Epidermal melanocyte (primary cell): Measurements from ENCODE around the gene IL1RAP.
"Not testable (repeated sequence)": the region's sequence is repeated elsewhere in the genome, so short reads cannot be mapped to it uniquely, and the experiment has no call there.

Experiments used
- DNase-seq: peaks from one replicate; pipeline ENCODE4 v3.0.0; 2011; ENCODE audit warnings: low spot score; ENCODE audit not compliant: insufficient read length

Gene IL1RAP

DNA sequence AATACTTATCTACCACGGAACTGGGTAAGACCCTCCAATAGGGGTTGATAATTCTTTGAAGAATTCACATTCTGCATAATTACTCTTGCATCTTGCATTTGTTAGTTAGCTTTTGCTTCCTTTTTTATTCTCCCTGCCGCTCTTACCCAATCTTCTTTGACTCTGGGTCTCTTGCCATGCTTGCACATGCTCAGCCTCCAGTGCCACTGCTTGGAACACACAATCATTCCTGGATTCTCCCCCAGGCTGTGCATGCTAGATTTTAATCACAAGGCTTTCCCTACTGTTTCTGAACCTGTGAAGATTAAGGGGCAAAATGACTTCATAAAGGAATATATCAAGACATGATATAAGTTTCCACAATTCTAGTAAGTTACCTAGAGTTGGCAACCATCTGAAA lies 133.1 kb downstream of the IL1RAP start:
- no peak for DNase-seq

DNA sequence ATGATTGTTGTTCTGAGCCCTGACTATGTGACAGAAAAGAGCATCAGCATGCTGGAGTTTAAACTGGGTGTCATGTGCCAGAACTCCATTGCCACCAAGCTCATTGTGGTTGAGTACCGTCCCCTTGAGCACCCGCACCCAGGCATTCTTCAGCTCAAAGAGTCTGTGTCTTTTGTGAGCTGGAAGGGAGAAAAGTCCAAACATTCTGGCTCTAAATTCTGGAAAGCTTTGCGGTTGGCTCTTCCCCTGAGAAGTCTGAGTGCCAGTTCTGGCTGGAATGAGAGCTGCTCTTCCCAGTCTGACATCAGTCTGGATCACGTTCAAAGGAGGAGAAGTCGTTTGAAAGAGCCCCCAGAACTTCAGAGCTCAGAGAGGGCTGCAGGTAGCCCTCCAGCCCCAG lies 142.0 kb downstream of the IL1RAP start:
- no peak for DNase-seq

DNA sequence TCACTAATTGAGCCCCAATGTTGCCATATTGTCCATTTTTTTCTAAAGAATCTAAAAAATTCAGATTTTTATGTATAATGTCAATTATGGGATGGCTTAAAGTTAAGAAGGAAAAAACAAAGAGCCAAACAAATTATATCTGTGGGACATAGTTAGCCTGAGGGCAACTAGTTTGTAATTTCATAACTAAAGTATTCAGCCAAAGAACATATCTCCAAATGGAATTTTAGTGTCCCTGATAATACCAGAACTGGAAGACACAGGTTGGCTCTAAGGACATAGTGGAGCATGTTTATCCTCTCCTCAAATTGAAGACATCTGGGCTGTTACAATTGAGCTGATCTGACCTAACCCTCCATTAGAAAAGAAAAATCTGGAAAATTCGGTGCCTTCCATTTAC lies 144.2 kb downstream of the IL1RAP start:
- DNase-seq, result no peak

DNA sequence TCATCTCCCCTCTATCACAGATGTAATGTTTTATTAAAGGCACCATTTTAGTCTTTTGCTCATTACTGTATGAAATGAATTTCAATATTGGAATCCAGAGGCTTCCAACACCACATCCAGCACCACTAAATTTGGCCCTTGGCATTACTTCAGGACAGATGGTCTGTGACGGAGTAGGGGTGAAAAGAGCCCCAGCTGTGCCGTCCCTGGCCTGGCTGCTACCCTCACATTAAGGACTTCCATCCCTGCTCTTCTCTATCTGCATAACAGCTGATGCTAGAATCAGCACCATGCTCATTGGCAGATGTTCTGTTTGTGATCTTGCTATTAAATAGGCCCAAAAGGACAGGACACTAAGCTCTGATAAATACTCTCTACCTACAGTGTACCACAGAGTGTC lies 152.9 kb downstream of the IL1RAP start:
- no peak for DNase-seq

DNA sequence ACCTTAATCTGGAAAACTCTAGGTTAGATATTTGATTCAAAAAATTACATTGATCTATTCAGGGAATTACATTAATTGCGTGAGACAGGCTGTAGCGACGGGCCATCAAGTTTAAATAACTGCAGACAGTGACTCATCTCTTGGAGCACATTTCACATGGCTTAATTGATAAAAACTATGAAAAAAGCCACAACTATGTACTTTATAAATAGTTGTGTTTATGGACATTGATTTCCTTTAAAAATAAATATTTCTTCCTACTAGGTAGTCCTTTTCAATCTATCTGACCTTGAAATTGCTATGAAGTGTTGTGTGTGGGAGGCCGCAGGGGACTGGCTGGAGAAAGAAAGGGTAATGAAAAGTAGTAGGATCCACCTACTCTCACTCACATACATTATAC lies 157.8 kb downstream of the IL1RAP start:
- DNase-seq, result no peak

DNA sequence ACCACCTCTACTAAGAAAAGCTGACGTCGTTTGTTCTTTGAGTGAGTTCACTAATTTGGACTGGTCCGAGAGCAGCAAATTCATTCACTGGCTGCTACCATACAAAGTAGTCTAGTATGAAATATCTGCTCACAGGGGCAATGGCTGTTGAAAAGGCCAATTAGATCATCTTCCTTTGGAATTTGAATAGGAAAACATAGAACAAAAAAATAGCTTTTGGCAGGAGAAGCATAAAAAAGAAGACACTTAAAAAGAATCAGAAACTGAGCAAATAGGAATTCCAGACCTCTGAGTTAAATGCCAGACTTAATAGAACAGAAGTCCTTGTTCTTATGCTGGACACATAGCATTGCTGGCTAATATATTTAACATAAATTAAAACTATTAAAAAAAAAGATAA lies 159.3 kb downstream of the IL1RAP start:
- DNase-seq, result no peak

DNA sequence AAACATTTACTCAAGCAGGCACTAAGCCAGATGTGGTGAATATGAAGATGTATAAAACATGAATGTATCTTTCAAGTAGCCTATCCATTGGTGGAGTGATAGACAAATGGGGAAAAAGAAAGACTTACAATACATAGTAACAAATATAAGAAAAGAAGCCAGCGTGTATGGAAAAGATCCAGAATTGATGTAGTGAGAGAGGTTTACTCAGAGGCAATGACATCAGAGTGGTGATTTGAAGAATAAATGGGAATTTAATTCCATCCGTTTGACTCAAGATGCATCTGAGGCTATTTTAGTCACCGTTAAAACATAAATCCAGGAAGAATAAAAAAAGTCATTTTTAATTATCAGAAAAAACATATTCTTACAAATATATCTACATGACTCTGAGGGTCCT lies 162.6 kb downstream of the IL1RAP start:
- no peak for DNase-seq

DNA sequence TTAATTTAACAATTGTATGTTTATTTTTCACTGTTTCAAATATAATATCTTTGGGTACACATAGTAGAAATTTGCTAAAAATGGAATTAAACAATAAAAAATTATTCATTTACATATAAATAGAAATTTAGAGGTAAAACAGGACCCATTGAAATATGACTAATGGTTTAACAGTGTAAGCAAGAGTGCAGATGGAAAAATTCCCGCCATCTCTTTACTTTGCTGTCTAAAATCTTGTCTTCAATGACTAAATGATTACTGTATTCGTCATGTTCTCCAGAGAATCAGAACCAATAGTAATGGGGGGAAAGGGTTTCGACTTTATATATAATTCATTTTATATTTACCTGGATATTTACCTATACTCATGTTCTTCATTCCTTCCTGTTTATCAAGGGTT lies 163.1 kb downstream of the IL1RAP start:
- DNase-seq, result no peak

DNA sequence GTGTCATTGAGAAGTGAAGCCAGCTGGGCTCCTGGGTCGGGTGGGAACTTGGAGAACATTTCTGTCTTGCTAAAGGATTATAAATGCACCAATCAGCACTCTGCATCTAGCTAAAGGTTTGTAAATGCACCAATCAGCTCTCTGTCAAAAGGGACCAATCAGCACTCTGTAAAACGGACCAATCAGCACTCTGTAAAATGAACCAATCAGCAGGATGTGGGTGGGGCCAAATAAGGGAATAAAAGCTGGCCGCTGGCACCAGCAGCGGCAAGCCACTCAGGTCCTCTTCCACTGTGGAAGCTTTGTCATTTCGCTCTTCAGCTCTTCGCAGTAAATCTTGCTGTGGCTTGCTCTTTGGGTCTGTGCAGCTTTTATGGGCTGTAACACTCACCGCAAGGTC lies 164.0 kb downstream of the IL1RAP start:
- DNase-seq, result not testable (repeated sequence)

DNA sequence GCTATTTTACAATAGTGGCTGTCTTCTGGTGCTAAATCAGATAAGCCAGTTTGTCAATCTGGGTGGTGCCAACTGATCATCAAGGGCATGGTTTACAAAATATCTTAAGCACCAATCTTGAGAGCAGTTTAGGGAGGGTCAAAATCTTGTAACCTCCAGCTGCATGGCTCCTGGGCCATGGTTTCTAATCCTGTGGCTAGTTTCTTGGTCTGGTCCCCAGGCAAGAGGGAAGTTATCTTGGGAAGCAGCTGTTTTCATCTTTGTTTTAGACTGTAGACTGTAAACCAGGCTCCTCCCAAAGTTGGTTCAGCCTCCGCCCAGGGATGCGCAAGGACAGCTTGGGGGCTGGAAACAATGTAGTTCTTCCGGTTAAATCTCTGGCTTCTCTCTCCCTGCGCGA lies 166.8 kb downstream of the IL1RAP start:
- no peak for DNase-seq

DNA sequence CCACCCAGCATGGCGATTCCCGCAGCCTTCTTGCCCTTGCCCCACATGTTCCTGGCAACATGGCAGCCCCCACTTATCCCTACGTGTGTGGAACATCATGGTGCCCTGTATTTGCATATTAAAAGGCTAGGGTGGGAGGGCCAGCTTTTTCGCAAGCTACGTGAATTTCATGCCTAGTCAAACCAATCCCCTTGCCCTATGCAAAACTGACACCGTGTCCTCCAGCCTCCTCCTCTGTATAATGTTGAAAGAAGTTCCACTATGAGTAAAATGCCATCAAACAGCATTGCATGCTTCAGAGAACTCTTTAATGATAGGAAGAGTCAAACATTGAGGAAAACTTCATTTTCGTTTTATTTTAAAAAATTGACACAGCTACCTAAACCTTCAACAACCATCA lies 170.9 kb downstream of the IL1RAP start:
- DNase-seq, result no peak

DNA sequence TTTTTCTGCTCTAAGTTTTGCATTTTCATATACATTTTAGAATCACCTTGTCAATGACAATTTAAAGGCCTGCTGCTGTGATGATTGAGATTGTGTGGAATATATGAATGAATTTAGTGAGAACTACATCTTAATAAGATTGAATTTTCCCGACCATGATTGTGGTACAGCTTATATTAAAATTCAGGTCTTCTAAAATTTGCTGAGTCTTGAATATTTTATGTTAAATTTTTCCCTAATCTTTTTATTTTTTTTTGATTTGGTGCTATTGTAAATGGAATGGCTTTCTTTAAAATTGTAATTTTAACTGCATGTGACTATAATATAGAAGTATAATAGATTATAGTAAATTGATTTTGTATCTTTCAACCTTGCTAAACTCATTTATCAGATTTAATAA lies 172.1 kb downstream of the IL1RAP start:
- DNase-seq, result no peak

DNA sequence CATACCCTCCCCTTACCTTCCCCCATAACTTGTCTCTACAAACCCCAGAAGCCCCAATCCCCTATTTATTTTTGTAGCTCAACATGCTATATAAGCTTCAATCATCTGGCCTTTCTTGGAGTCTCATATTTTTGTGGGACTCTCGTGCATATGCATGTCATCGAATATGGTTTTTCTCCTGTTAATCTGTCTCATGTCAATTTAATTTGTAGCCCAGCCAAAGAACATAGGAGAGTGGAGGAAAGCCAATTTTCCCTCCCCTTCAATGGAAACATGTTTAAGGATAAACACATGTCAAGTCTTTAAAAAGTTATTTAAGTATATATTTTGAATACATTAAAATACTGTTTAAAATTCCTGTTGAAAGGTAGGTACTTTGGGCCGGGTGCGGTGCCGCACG lies 176.4 kb downstream of the IL1RAP start:
- DNase-seq, result no peak

DNA sequence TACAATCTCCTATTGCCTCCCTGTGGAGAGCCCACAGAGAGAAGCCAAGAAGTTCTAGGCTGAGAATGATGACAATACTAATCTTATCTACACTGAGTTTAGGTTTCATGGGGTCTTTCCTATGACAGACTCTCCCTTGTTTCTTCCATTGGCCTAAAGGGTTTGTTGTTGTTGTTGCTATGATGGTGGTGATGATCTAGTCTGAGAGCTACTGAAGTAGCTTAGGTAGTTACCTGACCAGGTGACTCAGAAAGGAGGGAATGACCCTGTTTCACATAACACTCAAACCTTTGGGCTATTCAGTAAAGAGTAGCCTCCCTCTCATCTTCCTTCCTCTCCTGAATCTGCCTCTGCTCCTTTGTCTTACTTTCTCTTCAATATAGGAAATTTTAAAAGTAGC lies 178.4 kb downstream of the IL1RAP start:
- no peak for DNase-seq

DNA sequence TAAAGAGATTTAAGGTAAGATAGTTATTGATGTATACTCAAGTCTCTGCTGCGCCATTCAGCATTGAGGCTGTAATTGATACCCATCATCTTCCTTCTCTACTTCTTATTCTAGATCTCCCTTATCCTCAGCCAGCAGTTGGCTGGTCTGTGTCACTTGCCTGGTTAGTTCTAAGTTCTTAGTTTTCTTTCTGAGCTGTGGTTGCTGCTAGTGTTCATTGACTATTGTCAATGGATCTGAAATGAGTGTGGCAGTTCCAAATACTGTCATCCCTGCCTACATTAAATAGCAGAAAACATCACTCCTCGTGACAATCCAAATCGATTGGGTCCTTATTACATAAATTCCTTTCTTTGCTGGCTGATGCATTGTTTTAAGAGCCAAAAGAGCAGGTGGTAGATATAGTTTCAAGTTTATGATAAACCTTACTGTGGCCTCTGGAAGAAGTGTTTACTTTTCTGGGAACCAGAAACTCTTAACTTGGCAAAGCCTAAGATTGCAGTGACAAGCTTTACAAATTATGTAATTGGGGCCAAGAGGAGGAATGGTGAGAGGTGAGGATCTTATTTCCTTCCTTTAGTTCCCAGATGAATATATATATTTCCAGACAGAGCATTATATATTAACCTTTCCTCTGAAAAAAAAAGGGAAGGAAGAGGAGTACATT lies 180.6 kb downstream of the IL1RAP start:
- DNase-seq, result no peak

DNA sequence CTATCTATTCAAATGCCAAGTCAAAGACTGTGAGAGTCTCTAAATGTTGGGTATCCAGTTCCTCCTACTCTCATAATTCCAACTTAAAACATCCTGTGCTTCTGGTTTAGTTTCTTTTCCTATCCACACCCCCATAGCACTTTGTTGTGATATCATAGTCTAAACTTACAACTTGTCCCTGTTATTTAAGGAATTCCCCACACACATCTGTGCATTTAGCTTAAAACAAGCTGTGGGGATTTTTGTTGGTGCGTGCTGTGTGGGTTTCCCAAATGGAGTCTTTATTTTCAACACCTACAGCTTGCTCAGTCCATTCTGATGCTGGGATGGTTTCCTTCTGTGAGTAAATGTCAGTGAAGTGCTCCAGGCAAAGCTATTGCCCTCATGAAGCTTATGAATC lies 181.3 kb downstream of the IL1RAP start:
- no peak for DNase-seq

DNA sequence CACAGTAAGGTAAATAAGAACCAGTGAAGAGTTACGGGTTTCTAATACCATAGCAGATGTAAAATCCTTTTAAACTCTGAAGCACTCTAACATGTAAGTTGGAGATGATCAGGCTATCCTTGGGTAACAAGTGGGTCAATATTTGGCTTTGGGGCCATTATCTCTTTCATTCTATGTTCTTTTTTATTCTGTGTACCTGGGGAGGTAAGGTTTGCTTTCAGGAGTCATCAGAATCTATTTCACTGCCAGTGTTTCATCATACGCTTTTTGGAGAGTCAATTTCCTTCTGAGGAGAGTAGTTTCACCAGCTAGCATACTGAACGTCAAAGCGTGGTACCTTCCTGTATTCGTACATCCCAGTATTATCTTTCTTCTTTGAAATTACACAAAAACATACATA lies 182.1 kb downstream of the IL1RAP start:
- no peak for DNase-seq

DNA sequence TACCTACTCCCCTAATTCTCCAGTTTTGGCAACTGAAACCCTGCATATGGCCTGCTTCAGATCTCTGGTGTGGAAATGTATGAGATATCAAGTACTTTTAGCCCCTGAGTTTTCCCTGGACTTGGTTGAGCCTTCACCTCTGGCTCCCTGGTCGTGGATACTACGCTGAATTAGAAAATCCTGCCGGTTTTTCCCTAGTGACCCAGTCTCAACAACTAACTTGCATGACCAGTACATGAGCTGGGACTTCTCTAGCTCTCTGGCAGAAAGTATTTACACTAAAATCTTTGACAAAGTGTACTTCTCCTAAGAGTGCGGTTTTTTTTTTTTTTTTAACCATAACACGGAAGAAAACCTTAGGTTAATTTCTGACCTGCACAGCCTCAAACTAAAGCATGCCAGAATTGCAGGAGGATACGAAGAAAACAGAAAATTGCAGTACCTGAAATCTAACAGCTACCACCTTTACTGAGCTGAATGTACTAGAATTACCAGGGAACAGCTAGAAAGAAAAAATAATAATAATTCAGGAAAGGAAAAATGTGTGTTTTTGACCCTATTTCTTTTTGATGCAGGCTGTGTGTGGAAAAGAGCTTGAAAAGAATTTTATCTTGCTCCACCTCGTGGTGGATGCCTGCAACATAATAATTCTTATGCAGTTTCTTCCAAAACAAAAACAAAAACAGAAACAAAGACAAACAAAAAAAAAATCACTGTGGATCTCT lies 183.1 kb downstream of the IL1RAP start:
- no peak for DNase-seq

DNA sequence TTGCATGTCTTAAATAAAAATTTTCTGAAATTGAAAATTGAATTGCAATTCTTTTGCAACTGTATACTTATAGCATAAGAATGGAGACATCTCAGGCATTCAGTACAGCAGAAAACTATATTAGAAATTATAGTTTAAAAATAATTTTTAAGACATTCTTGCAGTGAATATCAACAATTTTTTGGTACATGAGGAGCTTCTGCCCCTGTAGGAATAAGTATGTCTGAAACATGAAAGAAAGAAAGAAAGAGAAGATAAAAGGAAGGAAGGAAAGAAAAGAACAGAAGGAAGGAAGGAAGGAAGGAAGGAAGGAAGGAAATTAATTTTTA lies 183.6 kb downstream of the IL1RAP start:
- no peak for DNase-seq

DNA sequence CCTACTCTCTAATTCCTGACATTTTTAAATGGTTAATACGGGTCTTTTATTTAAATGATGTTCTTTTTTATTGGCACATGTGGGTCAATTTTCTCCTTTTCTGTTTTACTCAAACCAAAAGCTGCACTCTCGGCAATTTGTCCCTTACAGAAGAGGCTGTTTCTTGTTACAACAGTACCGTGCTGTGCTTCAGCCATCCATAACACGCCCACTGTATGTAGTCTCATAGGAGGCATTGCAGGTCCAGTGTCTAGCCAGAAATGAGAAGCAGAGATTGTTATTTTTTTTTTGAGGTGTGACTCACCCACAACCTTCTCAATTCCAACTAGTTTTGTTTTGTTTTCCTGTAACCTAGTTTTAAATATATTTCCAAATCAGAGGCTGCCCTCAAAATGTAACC lies 184.0 kb downstream of the IL1RAP start:
- DNase-seq, result no peak

DNA sequence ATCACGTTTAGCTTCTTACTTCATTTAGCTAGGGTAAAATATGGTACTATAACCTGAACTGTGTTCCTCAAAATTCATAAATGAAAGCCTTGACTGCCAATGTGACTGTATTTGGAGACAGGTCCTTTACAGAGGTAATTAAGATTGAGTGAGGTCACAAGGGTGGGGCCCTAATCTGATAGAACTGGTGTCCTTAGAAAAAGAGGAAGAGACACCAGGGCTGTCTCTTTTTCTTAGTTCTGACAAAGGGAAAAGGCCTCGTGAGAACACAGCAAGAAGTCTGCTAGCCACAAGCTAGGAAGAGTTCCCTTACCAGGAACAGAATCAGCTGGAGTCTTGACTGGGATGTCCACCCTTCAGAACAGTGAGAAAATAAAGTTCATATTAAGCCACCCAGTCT lies 185.9 kb downstream of the IL1RAP start:
- no peak for DNase-seq

DNA sequence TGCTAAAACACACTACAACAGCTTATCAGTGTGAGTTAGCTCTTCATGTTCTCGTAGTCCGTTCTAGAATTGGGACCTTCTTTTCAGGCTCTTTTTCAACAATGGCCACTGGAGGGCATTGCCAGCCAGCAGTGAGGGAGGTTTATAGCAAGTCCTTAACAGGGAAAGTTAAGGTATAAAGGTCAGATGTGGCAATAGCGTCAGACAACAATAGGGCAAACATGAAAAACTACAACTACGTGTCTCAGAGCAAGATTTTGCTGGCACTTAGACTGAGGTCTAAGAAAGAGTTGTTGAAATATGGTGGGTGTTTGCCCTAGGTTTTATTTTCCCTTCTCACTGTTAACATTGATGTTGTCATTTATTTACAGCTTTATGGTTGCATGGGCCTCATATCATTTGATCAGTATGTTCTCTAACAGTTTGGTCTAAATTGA lies 187.2 kb downstream of the IL1RAP start:
- DNase-seq, result no peak

DNA sequence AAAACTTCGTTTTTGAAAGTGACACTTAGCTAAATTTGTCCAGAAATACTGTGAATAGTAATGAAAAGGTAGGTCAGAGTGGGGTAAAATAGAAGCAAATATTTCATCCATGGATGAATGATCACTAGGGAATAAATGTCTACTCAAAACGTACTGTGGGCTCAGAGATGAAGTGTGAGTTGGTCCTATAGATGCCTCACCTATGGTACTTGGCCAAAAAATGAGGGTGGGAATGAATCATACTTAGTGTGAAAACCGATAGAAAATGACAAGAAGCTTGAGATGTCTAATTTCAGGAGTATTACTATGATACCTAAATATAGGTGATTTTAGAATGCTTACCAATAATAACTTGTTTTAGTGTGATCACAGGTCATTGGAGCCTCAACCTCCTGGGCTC lies 192.7 kb downstream of the IL1RAP start:
- DNase-seq, result no peak
